GM19463 (cell line): ENCODE measurements around the gene NQO2.

Source experiments
- ATAC-seq: cut with Tn5 transposase; IDR thresholded peaks from one replicate; pipeline ENCODE4 v1.9.1; 2021; ENCODE audit warnings: mild to moderate bottlenecking, moderate library complexity; ENCODE audit not compliant: unreplicated experiment

NQO2 gene

DNA sequence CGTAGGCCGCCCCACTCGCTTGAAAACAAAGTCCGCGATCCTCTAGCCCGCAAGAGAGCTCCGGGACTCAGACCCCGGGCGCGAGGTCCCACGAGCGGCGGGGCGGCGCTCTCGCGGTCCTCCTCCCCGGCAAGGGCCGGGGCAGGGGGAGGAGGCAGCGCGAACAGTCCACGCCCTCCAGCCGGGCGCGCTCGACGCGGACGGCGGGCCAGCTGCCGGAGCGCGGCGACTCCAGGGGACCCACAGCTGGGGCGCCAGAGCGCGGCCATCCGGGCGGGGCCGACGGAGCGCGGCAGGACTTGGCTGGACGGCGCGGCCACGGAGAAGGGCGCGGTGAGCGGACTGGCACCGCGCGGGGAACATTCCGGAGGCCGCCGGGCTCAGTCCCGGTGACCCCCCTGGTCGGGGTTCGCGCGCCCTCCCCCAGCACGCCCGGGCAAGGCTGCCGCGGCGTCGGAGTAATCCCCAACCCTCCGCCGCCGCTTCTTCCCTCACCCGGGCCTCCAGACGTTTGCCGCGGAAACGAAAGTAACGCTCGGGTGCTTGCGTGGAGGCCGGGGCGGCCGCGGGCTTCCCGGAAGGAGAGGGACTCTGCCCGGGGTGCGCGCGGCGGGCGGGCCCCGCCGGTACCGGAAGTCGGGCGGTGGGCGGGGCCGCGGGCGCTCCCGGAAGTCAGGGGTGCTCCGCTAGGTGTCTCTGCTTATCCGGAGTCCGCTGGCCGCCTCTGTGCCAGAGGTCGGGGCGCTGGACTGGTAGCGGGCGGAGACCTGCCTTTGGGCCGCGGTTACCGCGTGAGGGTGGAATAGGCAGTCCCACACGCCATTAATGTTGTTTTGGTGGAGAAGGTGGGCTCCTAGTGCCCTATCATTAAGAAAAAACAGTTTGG is 68.9 kb downstream of the NQO2 start, which contains the start of gene RIPK1:
Gene RIPK1 (plus strand): TSS at position 166 of the 886 bp plus-strand sequence. CDS start 8,330 bp downstream, outside the sequence.
- ATAC-seq: peak; percentile 84
